ENCODE data around the gene IGSF6.

GRCh38 chr16:21628121-21628726 lies 24.2 kb downstream of the IGSF6 start:
- TF ChIP-seq EZH2 (IDR thresholded peaks at IDR 0.05; ENCODE audit: insufficient read depth, poor library complexity, severe bottlenecking) (no peak), EZH2phosphoT487 (IDR thresholded peaks at IDR 0.05; ENCODE audit: insufficient read depth, low read depth) (no peak)
